Activated CD4-positive, alpha-beta memory T cell treated with anti-CD3 and anti-CD28 coated beads, Interleukin-2, amount 10 ng/mL, durations not matched to agents 7 days and 5 days (primary cell): ENCODE results near the gene DNAH2. TPM values are rescaled to one million over a fixed set of nuclear protein-coding genes. Genes with fewer than 3 reads are reported as not detected.
"Not testable (repeated sequence)": the region's sequence is repeated elsewhere in the genome, so short reads cannot be mapped to it uniquely, and the experiment has no call there.

ENCODE experiments used
- CTCF ChIA-PET: fragments of 350-600 bp; sonication (Branson Sonifier 250); formaldehyde crosslinking; loops from one replicate; lab custom pipeline; 2021; ENCODE audit warnings: antibody characterized with exemption, inconsistent platforms; lab: Charles Lee
- POLR2A ChIA-PET: fragments of 350-600 bp; sonication (Branson Sonifier 250); formaldehyde crosslinking; loops from one replicate; lab custom pipeline; 2021; ENCODE audit warnings: antibody characterized with exemption; lab: Charles Lee
- DNase-seq: peaks from one replicate; pipeline ENCODE4 v3.0.0-alpha.2; 2020
- H3K27ac Mint-ChIP-seq: one replicate; pipeline ENCODE4 v1.8.0; 2021; ENCODE audit warnings: mild to moderate bottlenecking, mixed read lengths
- H3K27me3 Mint-ChIP-seq: one replicate; pipeline ENCODE4 v1.8.0; 2021; ENCODE audit warnings: mixed read lengths
- H3K36me3 Mint-ChIP-seq: one replicate; pipeline ENCODE4 v1.8.0; 2021; ENCODE audit warnings: low read depth, mixed read lengths
- H3K4me1 Mint-ChIP-seq: one replicate; pipeline ENCODE4 v1.8.0; 2021; ENCODE audit warnings: mixed read lengths
- H3K4me3 Mint-ChIP-seq: one replicate; pipeline ENCODE4 v1.8.0; 2021; ENCODE audit warnings: mild to moderate bottlenecking, mixed read lengths
- H3K9me3 Mint-ChIP-seq: one replicate; pipeline ENCODE4 v1.8.0; 2021; ENCODE audit warnings: mixed read lengths
- total RNA-seq, 2 experiments: library from RNA; stranded (reverse); gene quantifications; one replicate each; pipeline ENCODE4 v1.2.3, GENCODE V29; 2021

DNAH2 gene
- total RNA-seq, 2 experiments from 2014 or later = not detected

DNA sequence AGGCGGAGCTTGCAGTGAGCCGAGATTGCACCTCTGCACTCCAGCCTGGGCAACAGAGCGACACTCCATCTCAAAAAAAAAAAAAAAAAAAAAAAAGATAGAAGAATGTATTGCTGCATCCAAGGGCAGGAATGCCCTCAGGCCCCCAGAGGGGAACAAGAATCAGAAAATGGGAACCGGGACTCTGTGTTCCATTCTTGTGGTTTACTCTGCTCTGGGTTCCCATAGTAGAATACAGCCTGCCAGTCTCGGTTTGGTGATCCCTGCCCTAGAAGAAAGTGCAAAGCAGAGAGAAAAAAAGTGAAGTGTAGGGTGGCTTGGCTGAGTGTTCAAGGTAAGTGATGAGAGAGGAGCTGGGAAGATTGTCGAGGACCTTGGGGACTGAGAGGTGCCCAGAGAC lies 89.0 kb downstream of the DNAH2 start:
- DNase-seq = no peak
- no peaks in the 10 kb centered on the region for H3K4me1 Mint-ChIP-seq
- ChIA-PET CTCF (no interaction called here), POLR2A (no interaction called here)
- H3K27ac Mint-ChIP-seq = no peak overlapping the region
- H3K36me3 Mint-ChIP-seq = no peaks in the 10 kb centered on the region
- H3K9me3 Mint-ChIP-seq = no peaks in the 10 kb centered on the region
- H3K4me3 Mint-ChIP-seq = no peak overlapping the region
- H3K27me3 Mint-ChIP-seq = peaks cover 8% of the 10 kb centered on the region

DNA sequence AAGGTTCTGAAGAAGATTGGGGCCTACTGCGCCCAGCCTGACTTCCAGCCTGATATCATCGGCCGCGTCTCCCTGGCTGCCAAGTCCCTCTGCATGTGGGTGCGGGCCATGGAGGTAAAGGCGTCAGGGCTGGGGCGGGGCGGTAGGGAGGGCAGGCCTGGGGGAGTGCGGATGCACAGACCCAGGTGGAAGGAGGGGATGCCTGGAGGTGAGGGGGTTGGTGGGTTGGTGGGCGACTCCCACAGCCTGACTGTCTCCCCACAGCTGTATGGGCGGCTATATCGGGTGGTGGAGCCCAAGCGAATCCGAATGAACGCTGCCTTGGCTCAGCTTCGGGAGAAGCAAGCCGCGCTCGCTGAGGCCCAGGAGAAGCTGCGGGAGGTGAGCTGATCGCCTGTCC lies 89.7 kb downstream of the DNAH2 start:
- POLR2A ChIA-PET = interaction anchor here (0.9 kb wide), 1 partner anchor 352 kb away, joined by 3 read pairs; no protein-coding TSS in a partner anchor
- CTCF ChIA-PET = no interaction called here
- no peak overlapping the region for H3K27ac Mint-ChIP-seq
- H3K4me3 Mint-ChIP-seq = no peak overlapping the region
- H3K27me3 Mint-ChIP-seq = peaks cover 8% of the 10 kb centered on the region
- no peaks in the 10 kb centered on the region for H3K4me1 Mint-ChIP-seq
- H3K36me3 Mint-ChIP-seq = no peaks in the 10 kb centered on the region
- H3K9me3 Mint-ChIP-seq = no peaks in the 10 kb centered on the region
- DNase-seq = no peak

DNA sequence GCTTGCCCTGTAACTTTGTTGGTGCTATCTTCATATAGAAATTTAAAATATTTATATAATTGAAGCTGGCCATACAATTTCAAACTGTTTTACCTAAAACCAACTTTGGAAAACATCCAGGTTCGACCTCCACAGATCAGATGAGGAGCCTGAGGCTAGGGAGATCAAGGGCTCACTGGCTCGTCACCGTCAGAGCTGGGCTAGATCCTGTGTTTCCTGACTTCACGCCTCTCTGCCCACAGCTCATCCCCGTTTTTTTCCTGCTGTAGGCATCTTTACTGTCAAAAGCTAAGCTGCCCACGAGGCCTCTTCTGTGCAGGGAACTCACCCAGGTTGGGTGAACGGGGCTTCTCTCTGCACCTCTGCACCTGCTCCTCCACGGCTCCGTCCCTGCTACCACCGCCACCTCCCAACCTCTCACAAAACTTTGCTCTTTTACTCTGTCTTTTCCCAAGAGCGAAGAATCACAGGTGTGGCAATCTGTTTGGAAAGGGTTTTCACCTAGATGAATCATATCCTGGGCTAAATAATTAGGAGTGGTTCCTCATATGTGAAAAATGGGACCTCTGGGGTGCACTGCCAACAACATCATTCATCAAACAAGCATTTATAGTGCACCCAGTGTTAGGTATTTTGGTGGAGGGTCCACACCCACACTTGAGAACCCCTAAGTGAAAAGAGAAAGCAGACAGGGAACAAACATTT lies 91.7 kb downstream of the DNAH2 start:
- POLR2A ChIA-PET = no interaction called here
- peaks cover 8% of the 10 kb centered on the region for H3K27me3 Mint-ChIP-seq
- CTCF ChIA-PET = no interaction called here
- H3K4me1 Mint-ChIP-seq = no peaks in the 10 kb centered on the region
- H3K9me3 Mint-ChIP-seq = no peaks in the 10 kb centered on the region
- no peak for DNase-seq
- H3K27ac Mint-ChIP-seq = no peak overlapping the region
- no peak overlapping the region for H3K4me3 Mint-ChIP-seq
- H3K36me3 Mint-ChIP-seq = no peaks in the 10 kb centered on the region

DNA sequence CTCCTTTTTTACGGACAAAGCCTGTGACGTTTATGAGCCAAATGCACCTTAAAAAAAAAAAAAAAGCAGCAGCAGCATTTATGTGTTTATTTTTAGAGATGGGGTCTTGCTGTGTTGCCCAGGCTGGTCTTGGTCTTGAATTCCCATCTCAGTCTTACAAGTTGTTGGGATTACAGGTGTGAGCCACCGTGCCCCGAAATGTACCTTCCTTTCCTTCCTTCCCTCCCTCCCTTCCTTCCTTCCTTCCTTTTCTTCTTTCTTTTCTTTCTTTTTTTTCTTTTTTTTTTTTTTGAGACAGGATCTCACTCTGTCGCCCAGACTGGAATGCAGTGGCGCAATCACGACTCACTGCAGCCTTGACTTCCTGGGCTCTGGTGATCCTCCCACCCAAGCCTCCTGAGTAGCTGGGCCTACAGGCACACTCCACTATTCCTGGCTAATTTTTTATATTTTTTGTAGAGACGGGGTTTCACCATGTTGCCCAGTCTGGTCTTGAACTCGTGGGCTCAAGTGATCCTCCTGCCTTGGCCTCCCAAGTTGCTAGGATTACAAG lies 92.3 kb downstream of the DNAH2 start:
- CTCF ChIA-PET = interaction anchor here (0.7 kb wide), 1 partner anchor 20 kb away, joined by 3 read pairs; no protein-coding TSS in a partner anchor
- H3K27me3 Mint-ChIP-seq, H3K4me1 Mint-ChIP-seq, H3K36me3 Mint-ChIP-seq, POLR2A ChIA-PET, H3K27ac Mint-ChIP-seq, H3K4me3 Mint-ChIP-seq, H3K9me3 Mint-ChIP-seq, DNase-seq: not testable (repeated sequence)

DNA sequence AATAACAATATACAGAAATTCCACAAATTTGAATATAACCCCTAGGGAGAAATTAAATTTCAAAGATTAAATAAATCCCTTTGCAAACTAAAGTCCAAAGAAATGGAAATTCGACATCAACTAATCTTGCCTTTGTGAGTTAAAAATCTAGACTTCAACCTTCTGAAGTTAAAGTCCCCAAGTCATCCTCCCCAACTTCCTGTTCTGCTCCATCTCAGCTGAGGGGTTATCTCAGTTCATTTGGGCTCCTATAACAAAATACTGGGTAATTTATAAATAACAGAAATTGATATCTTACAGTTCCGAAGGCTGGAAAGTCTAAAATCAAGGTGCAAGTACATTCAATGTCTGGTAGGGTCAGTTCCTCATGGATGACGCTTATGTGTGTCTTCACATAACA lies 93.7 kb downstream of the DNAH2 start:
- H3K36me3 Mint-ChIP-seq = no peaks in the 10 kb centered on the region
- POLR2A ChIA-PET = no interaction called here
- no peaks in the 10 kb centered on the region for H3K4me1 Mint-ChIP-seq
- no peak overlapping the region for H3K27ac Mint-ChIP-seq
- H3K9me3 Mint-ChIP-seq = no peaks in the 10 kb centered on the region
- no peak overlapping the region for H3K4me3 Mint-ChIP-seq
- peaks cover 6% of the 10 kb centered on the region for H3K27me3 Mint-ChIP-seq
- no peak for DNase-seq
- CTCF ChIA-PET = interaction anchor here (1.0 kb wide), 1 partner anchor 456 kb away, joined by 3 read pairs; the partner anchor contains the start of gene TMEM95

DNA sequence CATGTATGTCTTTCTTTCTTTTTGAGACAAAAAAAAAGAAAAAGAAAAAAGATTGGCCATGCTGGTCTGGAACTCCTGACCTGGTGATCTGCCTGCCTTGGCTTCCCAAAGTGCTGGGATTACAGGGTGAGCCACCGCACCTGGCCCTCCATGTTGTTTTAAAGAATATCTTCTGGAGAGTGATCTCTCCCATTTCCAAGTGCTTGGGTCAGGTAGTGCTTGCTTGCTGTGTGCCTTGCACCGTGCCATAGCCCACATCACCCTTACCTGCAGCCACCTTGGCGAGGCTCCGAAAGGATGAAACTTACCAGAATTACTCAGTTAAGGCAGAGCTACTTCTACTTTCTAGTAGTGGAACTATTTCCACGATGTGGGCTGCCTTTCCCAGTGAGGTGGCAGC lies 97.4 kb downstream of the DNAH2 start:
- DNase-seq = no peak
- no peak overlapping the region for H3K27ac Mint-ChIP-seq
- H3K4me1 Mint-ChIP-seq = no peaks in the 10 kb centered on the region
- ChIA-PET POLR2A (no interaction called here), CTCF (interaction anchor here (1.3 kb wide), 1 partner anchor 10 kb away, joined by 4 read pairs; no protein-coding TSS in a partner anchor)
- H3K27me3 Mint-ChIP-seq = no peaks in the 10 kb centered on the region
- no peak overlapping the region for H3K4me3 Mint-ChIP-seq
- H3K9me3 Mint-ChIP-seq = no peaks in the 10 kb centered on the region
- no peaks in the 10 kb centered on the region for H3K36me3 Mint-ChIP-seq

DNA sequence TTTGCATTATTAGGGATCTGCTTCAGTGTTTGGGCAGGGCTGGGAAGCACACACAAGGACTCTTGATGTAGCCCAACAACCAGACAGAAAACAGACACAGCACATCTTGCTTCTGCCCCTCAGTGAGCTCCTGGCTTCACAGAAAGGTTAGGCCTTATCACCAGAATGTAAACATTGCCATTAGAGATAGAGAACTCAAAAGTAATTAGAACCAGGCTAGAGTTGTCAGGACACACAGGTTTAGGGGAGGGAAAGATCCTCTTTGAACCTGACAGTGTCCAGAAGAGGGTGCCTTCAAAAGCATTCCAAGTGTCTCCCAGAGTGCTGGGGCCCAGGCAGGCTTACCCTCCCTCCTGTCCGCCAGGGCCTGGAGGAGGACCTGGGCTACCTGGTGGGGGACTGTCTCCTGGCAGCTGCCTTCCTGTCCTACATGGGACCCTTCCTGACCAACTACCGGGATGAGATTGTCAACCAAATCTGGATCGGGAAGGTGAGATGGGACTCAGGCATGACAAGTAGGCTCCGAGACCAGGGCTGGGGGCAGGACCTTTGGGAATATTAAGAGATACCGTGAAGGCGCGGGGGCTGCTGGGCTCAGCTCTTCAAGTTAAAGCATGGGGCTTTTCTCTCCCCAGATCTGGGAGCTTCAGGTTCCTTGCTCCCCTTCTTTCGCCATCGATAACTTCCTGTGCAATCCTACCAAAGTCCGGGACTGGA lies 99.5 kb downstream of the DNAH2 start:
- DNase-seq = no peak
- H3K27me3 Mint-ChIP-seq = peaks cover 3% of the 10 kb centered on the region
- ChIA-PET POLR2A (interaction anchor here (0.7 kb wide), 1 partner anchor 40 kb away, joined by 4 read pairs; the partner anchor contains the start of gene NAA38), CTCF (interaction anchor here (1.0 kb wide), 1 partner anchor 73 kb away, joined by 3 read pairs; no protein-coding TSS in a partner anchor)
- no peaks in the 10 kb centered on the region for H3K4me1 Mint-ChIP-seq
- no peaks in the 10 kb centered on the region for H3K9me3 Mint-ChIP-seq
- H3K27ac Mint-ChIP-seq = no peak overlapping the region
- no peak overlapping the region for H3K4me3 Mint-ChIP-seq
- no peaks in the 10 kb centered on the region for H3K36me3 Mint-ChIP-seq

DNA sequence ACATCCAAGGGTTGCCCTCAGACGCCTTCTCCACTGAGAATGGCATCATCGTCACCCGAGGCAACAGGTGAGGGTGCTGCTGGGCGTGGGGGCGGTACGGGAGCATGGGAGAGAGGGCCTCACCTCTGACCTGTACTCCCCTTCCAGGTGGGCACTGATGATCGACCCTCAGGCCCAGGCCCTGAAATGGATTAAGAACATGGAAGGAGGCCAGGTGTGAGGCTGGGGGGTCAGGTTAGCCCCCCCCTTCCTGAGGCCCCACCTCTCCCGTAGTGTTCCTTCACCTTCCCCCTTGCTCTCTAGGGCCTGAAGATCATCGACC lies 100.1 kb downstream of the DNAH2 start:
- H3K36me3 Mint-ChIP-seq = no peaks in the 10 kb centered on the region
- DNase-seq = no peak
- CTCF ChIA-PET = no interaction called here
- H3K9me3 Mint-ChIP-seq = no peaks in the 10 kb centered on the region
- H3K4me3 Mint-ChIP-seq = no peak overlapping the region
- H3K4me1 Mint-ChIP-seq = no peaks in the 10 kb centered on the region
- H3K27me3 Mint-ChIP-seq = peaks cover 3% of the 10 kb centered on the region
- POLR2A ChIA-PET = no interaction called here
- no peak overlapping the region for H3K27ac Mint-ChIP-seq

DNA sequence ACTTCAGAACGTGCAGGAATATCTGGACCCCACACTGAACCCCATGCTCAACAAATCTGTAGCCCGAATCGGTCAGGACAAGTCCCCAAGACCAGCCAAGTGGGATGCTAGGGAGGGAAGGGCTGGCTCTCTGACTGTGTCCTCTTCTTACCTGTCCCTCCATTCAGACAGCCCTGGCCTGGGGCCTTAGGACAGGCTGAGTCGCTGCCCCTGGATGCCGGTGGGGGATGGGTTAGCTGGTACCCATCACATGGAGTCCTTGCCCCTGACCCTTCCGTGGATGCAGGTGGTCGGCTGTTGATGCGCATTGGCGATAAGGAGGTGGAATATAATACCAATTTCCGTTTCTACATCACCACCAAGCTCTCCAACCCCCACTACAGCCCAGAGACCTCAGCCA lies 100.5 kb downstream of the DNAH2 start:
- ChIA-PET CTCF (no interaction called here), POLR2A (no interaction called here)
- no peak for DNase-seq
- Mint-ChIP-seq H3K27me3 (peaks cover 3% of the 10 kb centered on the region), H3K4me3 (no peak overlapping the region), H3K36me3 (no peaks in the 10 kb centered on the region), H3K27ac (no peak overlapping the region), H3K4me1 (no peaks in the 10 kb centered on the region), H3K9me3 (no peaks in the 10 kb centered on the region)

DNA sequence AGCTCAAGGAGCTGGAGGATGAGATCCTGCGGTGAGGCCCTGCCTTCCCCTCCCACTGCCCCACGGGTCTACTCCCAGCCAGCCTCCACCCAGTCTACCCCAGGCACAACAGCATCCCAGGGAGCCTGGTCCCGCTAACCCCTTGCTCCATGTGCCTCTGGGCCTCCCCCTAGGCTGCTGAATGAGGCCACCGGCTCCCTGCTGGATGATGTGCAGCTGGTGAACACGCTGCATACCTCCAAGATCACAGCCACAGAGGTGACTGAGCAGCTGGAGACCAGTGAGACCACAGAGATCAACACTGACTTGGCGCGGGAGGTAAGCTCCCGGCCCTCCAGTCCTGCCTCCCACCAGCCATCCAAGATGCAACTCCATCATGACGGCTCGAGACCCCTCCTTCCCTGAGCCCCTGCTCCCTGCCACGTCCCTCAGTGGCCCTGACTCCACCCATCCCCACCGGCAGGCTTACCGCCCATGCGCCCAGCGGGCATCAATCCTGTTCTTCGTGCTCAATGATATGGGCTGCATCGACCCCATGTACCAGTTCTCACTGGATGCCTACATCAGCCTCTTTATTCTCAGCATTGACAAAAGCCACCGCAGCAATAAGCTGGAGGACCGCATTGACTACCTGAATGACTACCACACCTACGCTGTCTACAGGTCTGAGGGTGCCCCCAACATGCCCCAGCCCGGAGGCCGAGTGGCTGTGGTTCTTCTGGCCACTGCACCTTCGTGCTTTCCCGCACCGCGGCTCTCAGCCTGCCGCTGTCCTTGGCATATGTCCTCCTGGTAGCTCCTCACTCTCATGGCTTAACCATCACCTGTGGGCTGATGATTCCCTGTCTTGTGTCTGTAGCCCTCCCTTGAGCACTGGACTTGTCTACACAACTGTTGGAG lies 101.5 kb downstream of the DNAH2 start:
- Mint-ChIP-seq H3K4me3 (no peak overlapping the region), H3K27me3 (peaks cover 3% of the 10 kb centered on the region), H3K4me1 (no peaks in the 10 kb centered on the region), H3K27ac (no peak overlapping the region), H3K36me3 (no peaks in the 10 kb centered on the region), H3K9me3 (no peaks in the 10 kb centered on the region)
- POLR2A ChIA-PET = no interaction called here
- DNase-seq = no peak
- CTCF ChIA-PET = no interaction called here

DNA sequence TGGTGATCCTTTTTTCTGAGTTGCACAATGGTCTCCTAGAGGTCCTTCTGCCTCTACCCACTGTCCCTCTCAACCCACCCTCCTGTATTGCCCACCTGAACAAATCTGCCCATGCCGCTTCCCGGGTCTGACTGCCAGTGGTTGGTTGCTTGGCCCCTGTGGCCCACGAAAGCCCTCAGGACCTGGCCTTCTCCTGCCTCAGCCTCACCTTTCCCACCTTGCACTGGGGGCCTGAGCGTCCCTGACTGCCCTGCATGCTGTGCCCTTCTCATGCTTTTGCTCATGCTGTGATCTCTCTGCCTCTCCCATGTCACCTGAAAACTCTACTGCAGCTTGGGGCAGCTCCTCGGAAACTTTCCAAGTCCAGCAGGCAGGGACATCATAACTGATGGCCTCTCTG lies 102.7 kb downstream of the DNAH2 start:
- Mint-ChIP-seq H3K4me1 (no peaks in the 10 kb centered on the region), H3K36me3 (no peaks in the 10 kb centered on the region), H3K27ac (no peak overlapping the region), H3K27me3 (peaks cover 6% of the 10 kb centered on the region), H3K9me3 (no peaks in the 10 kb centered on the region), H3K4me3 (no peak overlapping the region)
- ChIA-PET CTCF (no interaction called here), POLR2A (interaction anchor here (1.7 kb wide), 1 partner anchor 31 kb away, joined by 5 read pairs; no protein-coding TSS in a partner anchor)
- no peak for DNase-seq

DNA sequence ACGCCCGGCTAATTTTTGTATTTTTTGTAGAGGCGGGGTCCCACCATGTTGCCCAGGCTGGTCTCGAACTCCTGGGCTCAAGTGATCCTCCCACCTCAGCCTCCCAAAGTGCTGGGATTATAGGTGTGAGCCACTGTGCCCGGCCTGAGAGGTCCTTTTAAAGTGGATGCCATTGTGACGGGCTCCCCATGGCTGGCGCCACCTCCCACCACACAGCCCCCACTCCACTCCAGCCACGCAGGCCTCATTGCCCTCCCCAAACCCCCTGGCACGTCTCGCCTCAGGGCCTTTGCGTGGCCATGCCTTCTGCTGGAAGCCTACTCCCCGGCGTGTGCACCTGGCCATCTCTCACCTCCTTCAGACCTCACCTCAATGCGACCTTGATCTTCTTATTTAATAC lies 104.6 kb downstream of the DNAH2 start:
- ChIA-PET POLR2A (interaction anchor here (1.7 kb wide), 1 partner anchor 29 kb away, joined by 5 read pairs; no protein-coding TSS in a partner anchor), CTCF (interaction anchor here (0.6 to 1.7 kb wide), 4 partner anchors 10 to 169 kb away, joined by 4 to 6 read pairs (median 5); no protein-coding TSS in a partner anchor)
- peaks cover 16% of the 10 kb centered on the region for H3K27me3 Mint-ChIP-seq
- H3K36me3 Mint-ChIP-seq = no peaks in the 10 kb centered on the region
- H3K27ac Mint-ChIP-seq = no peak overlapping the region
- H3K9me3 Mint-ChIP-seq = no peaks in the 10 kb centered on the region
- DNase-seq = no peak
- no peak overlapping the region for H3K4me3 Mint-ChIP-seq
- H3K4me1 Mint-ChIP-seq = no peaks in the 10 kb centered on the region
